Measurements from ENCODE around the gene TMEM269.

TMEM269 gene

DNA sequence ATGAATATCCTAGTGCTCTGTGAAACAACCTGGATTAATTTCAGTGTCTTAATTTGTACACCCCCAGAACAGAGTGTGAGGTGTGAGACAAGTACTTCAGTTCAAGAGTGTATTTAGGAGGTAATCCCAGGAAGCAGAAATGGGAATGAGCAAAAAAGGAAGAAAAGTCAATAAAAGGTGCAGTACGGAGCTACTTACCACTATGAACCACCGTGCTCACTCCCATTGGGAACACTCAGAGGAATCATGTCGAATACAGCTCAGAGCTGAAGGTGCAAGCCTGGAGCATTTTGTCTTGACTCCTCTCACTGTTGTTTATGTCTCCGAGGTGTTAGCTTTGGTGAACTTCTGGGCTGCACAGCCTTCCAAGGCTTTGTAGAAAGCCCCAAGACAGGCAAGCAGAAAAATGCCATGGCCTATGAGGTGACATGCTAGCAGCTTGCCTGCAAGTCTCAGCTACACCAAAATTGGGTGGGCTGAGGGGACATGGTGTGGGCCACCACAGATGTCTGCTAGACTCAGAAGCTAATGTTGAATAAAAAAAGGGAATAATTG lies 39.8 kb downstream of the TMEM269 start:
- DNase-seq, result no peak

DNA sequence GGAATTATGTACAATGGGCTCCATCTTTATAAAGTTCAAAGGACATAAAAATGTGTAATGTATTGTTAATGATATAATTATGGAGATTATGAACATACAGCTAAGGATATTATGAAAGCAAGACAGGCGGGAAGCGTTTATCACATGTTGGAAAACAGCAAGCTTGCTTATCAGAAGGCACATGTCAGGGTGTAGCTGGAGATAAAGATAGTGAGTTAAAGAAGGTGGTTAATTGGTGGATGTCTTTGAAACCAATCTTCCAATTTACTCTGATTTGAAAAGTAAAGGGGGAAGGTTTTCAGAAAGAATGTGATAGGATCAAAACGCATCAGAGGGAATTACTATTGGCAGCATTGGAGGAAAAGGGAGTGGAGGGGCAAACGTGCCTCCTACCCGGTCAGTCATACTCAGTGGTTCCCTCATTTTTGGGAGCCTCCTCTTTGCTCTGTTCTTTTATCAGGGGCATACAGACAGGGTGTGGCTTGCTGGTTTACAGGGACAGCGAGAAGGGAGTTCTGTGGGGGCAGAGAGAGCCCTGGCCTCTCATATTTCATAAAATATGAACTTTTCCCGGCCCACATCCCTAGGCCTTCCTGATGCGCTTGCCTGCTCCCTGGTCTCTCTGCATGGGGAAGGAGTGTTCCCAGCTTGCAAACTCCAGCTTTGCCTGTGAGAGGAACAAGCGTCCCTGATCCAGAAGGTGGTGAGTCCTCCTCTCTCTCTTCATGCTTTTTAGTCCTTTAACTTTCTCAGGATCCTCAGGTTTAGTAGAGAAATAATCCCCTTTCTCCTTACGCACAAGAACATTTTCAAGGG lies 40.5 kb downstream of the TMEM269 start:
- no peak for DNase-seq

DNA sequence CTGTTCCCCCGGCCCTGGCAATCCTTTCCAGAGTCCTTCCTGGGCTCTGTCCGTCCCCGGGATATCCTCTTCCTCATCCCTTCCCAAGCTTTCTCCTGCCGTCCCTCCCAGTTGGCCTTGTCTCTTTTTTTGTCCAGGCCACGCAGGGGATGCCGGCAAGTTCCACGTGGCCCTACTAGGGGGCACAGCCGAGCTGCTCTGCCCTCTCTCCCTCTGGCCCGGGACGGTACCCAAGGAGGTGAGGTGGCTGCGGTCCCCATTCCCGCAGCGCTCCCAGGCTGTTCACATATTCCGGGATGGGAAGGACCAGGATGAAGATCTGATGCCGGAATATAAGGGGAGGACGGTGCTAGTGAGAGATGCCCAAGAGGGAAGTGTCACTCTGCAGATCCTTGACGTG lies 45.8 kb downstream of the TMEM269 start:
- DNase-seq, result no peak

DNA sequence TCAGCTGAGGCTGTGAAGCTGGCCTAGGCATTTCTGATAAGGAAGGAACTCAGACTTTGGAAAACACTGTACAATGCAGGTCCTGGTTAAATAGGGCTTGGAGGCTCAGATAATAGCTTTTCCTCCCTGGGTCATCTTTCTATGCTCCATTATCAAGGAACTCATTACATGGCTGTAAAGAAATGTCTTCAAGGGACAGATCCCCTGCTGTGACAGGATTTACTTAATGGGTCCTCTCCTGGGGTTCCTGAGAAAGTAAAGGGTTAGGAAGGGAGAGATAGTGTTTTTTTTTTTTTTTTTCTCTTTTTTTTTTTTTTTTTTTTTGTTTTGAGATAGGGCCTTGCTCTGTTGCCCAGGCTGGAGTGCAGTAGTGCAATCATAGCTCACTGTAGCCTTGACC lies 46.5 kb downstream of the TMEM269 start:
- DNase-seq, result no peak

DNA sequence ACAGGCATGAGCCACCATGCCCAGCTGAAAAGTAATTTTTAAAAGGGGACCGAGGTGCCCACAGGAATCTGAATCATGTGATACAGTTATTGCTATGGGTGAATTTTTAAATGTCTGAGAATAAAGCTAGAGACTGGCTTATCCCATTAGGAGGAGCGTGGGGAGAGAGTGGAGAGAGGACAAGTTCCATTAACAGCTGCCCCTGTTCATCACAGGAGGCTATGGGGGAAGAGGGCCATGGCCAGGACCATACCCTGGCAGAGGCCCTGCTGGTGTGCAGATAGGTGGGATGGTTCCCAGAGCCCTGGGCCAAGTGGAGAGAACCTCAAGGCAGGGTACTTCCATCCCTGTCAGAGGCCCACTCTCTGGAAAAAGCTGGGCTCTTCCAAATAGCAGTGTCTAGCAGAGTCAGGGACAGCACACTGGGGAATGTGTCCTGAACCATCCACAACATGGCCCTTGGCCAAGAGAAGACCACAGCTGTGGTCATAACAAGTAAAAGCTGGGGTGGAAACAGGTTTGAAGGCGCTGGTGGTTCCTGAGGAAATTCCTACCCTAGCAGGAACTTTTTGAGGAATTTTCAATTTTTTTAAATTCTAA lies 48.0 kb downstream of the TMEM269 start:
- no peak for DNase-seq

DNA sequence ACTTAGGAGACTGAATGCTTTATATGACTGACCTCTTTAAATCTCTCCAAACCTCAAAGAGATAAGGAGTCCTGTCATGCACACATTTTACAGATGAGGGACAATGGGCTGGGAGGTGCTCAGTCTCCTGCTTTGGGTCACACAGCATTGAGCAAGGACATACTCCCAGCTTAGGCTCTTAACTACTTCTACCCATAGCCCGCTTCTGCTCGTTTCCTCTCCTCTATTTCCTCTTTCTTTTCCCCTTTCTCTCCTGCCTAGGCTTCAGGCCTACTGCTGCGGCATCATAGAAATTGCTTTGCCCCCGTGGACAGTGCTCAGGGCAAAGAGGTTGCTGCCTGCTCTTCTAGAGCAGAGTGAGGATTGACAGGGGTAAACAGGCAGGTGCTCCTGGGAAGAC lies 49.2 kb downstream of the TMEM269 start:
- peak in 3 of 4 experiments; percentile 45 to 54 (median 48) for DNase-seq

DNA sequence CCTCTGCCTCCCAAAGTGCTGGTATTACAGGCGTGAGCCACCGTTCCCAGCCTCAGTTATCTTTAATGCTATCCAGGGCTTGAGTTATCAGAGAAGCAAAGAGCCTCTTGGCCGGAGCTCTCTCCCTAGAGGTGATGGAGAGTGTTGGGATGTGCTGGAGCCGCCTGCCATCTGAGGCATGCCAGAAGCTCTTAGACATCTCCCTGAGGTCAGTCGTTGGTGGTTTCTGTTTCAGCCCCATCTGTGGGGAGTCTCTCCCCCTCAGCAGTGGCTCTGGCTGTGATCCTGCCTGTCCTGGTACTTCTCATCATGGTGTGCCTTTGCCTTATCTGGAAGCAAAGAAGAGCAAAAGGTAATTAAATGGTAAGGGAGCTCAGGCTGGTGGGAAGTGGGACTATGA lies 50.0 kb downstream of the TMEM269 start:
- DNase-seq, result no peak

DNA sequence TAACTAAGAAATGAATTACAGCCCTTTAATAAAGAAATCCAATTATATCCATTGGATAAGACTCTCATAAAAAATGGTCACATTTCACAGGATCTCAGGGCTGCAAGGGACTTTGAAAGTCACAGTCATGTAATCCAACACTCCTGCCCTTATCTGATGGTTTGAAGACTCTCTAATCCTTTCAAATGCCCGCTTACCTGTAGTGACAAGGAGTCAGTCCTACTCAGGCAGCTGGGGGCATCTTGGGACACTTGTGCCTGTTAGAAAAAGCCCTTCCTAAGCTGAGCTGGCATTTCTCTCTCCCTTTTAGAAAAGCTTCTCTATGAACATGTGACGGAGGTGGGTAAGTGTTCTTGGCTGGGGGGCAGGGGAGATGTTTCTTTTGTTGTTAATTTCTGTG lies 50.6 kb downstream of the TMEM269 start:
- DNase-seq, result no peak

DNA sequence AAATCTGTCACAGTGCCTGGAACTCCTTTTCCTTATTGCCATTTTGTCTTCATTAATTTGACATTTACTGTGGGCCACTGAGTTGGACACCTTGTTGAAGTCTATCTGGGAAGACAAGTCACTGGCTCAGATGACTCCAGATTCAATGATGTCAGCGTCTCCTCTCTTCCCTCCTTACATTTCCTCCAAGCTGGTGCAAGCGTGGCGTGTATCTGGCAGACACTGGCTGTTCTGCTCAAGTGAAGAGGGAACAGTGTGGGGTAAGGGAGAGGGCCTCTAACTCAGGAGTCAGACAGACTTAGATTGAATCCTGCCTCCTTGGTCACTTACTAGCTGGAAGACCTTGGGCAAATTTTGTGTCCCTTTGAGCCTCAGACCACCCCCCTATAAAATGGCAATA lies 52.9 kb downstream of the TMEM269 start:
- peak; percentile 44 to 71 (median 68) for DNase-seq

DNA sequence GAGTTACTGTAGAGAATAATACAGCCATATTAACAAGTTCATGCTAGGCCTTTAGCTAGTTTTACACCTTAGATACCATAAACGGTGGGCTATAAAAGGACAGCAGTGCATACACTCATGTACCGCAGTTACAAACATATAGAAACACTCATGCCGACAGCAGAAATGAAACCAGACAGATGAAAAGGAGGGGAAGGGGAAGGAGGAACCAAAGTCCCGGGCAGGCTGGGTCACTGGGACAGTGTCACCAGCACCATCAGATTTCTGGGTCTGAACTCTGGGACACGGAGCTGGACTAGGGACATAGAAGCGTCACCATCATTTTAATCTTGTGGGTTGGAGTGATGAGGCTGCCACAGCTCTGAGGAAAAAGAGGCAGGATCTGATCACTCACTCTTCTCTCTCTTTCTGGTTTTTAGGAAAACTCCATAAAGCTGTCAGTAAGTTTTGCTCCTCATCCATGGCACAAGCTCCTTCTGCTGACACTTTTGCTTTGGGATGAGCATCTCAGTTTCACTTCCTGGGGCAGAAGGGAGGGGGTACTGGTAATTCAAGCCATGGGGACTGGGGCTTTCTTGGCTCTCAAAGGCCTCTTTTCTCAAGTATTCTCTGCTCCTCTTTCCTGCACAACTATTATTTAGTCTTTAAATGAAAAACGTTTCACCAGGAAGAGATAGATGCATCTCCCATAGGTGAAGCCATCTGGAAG lies 53.8 kb downstream of the TMEM269 start:
- DNase-seq, result peak; percentile 44 to 61 (median 56)

DNA sequence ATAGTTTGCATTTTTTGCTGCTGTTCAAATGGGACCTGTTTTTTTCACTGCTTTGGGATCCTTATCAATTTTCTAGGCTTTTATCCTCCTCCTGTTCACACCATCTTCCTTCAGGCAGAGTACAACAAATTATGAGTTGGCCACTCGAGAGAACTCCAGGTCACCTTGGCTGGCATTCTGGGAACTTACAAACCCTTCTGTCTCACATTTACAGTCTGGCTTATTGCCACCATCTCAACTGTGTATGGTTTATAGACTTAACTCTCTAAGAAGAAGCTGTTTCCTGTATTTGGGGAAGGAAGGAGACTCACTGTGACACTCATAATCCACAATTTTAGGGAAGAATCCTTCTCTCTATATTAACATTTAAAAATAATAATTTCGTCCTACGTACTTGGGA lies 56.2 kb downstream of the TMEM269 start:
- DNase-seq, result peak in 2 of 4 experiments; percentile 31 to 32

DNA sequence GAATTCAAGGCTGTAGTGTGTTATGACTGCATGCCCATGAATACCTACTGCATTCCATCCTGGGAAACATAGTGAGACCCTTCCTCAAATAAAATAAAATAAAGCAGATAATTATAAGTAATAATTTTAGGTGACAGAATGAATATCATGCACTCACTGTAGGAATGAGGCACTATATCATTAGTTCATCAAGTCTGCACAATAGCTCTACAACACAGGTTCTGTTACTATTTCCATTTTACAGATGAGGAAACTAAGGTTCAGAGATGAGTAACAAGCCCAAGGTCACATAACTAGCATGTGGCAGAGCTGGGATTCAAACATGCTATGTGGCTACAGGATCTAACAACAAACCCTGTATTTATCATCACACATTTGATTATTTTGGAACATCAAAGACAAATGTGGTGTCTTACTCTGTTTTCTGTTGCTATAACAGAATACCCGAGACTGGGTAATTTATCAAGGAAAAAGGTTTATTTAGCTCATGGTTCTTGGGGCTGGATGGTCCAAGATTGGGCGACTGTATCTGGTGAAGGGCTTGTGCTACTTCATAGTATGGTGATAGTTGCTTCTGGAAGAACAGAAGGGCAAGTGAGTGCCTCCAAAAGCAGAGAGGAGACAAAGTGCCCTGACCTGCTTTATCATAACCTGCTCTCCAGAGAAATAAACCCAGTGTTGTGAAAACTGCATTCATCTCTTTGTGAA lies 56.8 kb downstream of the TMEM269 start:
- no peak for DNase-seq

DNA sequence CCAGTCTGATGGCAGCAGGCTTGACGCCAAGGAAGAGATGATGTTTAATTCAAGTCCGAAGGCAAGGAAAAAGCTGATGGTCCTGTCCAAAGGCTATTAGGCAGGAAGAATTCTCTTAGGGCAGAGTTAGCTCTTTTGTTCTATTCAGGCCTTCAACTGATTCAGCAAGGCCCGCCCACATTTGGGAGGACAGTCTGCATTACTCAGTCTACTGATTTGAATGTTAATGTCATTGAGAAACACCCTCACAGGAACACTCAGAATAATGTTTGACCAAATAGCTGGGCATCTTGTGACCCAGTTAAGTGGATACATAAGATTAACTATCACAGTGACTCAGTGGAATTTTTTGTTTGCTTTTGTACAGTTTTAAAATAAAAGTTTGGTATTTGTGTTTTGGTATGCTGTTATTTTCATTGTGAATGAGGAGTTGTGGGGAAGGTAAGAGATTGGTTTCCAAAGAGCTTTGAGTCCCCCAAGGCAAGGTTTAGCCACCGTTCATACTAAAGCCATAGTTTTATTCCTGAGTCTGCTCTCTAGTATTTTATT lies 59.9 kb downstream of the TMEM269 start:
- DNase-seq, result peak; percentile 55 to 77 (median 69)

DNA sequence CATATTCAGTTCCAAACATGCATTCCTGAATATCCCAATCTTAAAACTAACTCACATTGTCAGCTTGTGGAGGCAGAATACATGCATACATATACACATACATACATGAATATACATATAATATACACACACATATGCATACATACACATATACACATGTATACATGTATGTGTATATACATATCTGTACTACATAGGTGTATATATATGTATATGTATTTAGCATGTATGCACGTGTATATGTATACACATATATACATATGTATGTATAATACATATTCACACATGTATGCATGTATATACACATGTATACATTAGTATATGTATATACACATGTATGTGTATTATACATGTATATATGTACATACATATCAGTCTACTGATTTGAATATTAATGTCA lies 60.4 kb downstream of the TMEM269 start:
- no peak for DNase-seq

DNA sequence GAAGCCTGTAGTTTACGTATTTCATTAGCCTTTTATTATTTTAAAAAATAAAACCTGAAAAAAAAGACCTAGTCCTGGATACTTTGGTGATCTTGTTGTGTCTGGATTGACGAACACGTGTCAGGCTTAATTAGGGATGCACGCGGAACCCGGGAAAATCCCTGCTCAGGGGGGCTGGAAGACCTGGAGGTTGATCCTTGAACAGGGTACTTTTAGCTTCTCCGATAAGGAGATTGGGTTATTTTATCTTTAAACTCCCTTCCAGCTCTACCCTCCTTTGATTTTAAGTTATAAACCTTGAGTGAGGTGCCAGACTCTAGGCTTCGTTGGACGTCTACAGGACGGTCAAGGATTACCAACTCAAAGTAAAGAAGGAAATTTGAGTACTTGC lies 61.1 kb downstream of the TMEM269 start:
- peak in 1 of 4 experiments; percentile 17 for DNase-seq

DNA sequence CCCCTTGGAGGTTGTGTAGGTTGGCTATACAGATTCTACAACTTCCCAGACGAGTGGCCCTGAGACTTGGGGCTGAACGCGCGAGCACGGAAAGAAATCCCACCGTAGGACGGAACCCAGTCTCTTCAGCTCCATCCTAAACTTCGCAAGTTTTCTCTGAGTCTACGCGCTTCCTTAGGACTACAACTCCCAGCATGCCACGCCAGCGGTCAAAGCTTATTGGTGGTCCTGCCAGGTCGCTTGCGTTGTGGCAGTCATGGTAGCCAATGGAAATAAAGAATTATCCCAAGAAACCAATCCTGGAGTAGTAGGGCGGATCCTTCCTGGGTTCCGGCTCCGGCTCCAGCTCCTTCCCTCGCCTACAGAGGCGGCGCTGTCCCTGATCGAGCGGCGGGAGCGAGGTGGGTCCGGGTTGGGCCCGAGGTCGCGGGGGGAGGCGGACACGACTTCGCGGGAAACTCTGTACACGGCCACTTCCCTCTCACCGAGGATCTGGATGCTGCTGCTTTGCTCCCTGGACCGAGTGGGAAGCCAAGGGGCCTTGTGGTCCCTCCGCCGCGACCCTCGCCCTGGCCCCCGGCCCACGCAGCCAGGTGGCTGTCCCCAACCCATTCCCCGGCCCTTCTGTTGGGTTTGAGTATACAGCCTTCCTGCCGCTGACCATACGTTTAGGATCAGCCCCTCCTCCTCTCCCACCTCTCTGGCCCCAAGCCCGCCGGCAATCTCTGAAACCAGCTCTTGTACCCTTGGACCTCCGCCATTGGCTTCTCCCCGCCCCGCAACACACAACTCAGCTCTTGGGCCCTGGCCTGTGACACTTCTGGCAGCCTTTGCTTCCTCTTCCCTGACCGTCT lies 61.7 kb downstream of the TMEM269 start, which contains the start of gene ZNF691:
Gene ZNF691 (plus strand): TSS at position 357 of the 854 bp plus-strand sequence. CDS start 3,046 bp downstream, outside the sequence.
- peak; percentile 95 to 98 (median 96) for DNase-seq

DNA sequence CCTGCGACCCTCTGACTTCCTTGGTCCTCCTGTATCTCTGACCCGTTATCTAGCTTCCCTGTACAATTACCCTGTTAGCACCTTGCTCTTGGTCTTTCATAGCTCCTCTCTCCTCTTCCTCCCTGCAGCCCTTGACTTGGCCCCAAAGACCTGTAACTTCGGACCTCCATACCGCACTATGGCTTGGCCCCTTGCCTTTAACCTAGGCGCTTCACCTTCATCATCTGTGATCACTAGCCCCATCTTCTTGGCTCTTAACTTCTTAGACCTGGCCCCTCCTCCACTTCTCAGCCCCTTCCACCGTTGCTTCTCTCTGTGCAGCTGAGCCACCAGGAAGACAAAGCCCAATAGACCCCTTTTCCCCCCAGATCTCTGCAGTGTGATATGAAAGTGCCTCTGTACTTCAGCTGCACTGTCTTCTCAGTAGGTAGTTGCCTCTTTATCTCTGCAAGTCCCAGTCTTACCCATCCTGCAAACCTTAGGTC lies 62.4 kb downstream of the TMEM269 start:
- no peak for DNase-seq

DNA sequence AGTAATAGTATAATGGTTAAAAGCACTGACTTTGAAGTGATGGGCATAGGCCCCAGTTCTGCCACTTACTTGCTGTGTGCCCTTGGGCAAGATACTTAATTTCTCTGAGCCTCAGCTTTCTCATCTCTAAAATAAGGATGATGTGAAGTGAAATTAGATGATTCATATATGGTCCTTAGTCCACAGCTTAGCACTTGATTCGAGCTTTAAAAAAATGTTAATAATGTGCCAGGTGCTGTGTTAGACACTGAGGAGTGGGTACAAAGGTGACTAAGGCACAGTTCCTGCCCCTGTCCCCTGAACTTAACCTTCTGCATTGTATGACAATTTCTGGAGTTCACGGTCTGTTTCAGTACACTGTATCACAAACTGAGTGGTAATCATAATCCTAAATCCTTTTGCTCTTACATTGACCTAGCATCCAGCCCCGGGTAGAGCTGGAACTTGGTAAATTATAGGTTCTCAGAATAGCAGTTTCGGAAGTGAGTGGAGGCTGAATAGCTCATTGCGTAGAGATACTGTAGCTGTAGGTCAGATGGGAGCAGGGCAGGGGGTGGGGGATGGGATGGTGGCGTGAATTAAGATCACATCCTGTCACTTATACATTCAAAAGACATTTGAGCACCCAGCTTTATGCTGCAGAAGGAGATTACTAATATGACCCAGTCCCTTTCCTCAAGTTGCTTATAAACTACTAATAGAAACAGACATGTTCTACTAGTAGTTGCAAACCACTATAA lies 63.1 kb downstream of the TMEM269 start:
- no peak for DNase-seq

DNA sequence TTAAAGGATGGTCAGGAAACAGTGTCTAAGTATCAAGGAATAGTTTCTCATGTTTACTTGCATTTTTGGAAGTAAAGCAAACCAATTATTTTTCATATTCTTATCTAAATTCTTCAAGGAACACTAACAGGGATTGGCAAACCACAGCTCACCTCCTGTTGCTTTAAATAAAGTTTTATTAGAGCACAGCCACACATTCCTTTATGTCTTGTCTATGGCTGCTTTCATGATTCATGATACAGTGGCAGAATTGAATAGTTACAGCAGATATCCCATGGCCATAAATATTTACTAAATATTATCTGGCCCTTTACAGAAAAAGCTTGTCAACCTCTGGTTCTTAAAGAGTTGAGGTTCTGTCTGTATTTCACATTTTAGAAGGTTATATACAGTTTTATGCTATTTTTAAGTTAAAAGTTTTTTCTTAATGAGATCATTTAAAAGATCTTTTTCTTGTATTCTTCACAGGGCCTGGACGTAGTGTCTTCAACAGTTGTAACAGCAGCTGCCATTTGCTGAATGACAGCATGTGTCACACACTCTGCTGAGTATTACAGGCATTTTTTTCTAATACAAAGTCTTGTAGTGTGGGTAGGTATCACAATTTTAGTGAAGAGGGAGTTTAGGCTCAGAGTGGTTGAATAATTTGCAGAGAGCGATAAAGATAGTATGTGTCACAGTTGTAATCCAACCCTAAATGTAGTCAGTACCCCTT lies 64.2 kb downstream of the TMEM269 start:
- no peak for DNase-seq

DNA sequence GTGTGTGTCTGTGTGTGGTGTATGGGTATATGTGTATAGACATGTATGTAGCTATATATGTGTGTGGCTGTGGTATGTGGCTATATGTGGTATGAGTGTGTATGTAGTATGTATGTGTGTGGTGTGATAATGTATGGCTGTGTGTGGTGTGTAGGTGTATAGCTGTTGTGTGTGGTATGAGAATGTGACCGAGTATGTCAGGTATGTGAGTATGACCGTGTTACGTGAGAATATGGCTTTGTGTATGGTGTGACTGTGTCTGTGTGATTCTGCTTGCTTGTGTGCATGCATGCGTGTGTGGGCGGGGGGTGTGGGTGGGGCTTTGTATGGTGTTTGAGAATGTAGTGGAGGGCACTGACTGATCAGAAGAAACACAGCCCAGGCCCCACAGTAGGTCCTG lies 65.2 kb downstream of the TMEM269 start:
- no peak for DNase-seq

All from suppressor macrophage (primary cell).